NK-92 treated with Interleukin-12 subunit alpha and Interleukin-12 subunit beta, amount 100 ng/mL, for 24 hours (cell line): ENCODE measurements around the gene TMEM44.
"Not testable (repeated sequence)": the region's sequence is repeated elsewhere in the genome, so short reads cannot be mapped to it uniquely, and the experiment has no call there.

Experiments
- DNase-seq: peaks from one replicate; lab custom pipeline; 2025; lab: John Stamatoyannopoulos, UW

Gene TMEM44

GRCh38 chr3:194609601-194610000 lies 23.6 kb downstream of the TMEM44 start:
- no peak for DNase-seq

DNA sequence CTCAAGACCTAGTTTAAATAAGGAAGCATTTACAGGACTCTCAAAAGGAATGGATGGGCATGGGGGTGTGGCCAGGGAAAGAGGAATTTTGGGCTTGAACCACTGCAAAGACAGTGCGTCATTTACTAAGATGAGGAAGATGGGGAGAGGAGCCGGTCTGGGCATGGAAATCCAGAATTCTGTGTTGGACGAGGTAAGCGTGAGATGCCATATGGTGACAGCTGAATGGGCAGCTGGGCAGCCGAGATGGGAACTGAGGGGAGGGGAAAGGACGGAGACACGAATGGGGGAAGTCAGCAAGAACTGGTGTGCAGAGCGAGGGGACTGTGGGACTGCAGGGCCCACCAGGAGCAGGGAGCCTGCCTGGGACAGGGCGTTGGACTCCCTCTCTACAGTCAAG lies 24.2 kb downstream of the TMEM44 start:
- no peak for DNase-seq

DNA sequence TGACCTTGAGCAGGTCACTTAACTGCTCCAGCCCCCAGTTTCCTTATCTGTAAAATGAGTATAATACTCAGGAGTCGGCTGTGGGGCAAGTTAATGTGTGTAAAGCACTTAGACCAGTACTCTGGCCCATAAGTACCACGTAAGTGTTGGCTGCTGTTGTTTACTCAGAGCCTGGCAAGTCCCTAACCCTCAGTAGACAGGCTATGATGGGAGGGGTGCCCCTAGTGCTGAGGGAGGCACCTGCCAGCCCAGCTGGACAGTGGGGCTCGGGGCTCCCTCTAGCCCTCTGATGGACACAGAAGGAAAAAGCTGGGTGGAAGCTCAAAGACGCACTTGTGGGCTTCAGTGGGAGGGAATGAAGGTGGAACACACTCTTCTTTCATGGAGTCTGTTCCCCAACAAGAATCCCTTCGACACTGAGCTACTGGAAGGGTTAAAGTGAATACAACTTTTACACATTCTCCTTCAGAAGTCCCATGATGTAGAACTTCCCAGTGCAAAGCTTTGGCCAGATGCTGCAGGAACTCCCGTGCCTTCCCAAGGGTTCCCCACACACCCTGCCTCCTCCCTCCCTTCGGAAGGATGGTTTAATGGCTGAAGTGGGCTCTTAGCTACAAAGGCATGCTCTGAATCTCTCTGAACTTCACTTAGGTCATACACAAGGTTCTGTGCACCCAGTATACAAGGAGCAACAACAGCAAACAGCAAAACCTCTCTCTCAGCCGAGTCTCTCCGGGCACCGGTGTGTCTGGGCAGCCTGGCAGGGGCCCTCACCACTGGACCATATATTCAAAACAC lies 25.4 kb downstream of the TMEM44 start:
- no peak for DNase-seq

DNA sequence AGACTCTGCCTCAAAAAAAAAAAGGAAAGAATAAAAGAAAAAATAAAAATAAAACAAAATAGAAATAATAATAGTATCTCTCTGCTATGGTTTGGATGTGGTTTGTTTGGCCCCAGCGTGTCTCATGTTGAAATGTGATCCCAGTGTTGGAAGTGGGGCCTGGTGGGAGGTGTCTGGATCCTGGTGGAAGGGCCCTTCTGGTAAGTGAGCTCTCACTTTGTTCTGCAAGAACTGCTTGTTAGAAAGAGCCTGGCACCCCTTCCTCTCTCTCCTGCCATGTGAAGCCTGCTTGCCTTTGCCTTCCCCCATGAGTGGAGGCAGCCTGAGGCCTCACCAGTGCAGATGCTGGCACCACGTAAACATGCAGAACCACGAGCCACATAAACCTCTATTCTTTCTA lies 26.3 kb downstream of the TMEM44 start:
- no peak for DNase-seq

DNA sequence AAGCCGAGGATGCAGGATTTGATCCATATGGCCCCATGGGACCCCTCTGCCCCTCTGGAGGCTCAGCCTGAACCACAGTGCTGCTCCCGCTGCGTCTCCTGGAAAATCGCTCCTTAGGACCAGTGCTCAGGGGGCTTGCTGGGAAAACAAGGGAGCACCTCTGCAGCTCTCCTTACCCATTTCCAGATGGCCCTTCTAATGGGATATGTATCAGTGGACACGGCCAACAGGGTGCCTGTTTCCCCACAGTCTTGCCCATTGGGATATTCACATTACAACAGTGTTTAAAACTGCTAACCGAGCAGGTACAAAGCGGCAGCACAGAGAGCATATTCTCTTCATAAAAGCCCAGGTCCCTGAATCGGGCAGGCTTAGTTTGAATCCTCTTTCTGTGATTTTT lies 27.1 kb downstream of the TMEM44 start:
- DNase-seq = no peak

DNA sequence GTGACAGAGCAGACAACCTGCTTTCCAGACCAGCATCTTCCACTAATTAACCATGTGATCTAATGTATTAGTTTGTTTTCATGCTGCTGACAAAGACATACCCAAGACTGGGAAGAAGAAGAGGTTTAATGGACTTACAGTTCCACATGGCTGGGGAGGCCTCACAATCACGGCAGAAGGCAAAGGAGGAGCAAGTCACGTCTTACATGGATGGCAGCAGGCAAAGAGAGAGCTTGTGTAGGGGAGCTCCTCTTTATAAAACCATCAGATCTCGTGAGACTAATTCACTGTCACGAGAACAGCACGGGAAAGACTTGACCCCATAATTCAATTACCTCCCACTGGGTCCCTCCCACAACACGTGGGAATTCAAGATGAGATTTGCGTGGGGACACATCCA lies 27.9 kb downstream of the TMEM44 start:
- not testable (repeated sequence) for DNase-seq

GRCh38 chr3:194604837-194605236 lies 28.4 kb downstream of the TMEM44 start:
- no peak for DNase-seq

GRCh38 chr3:194604126-194604525 lies 29.1 kb downstream of the TMEM44 start:
- no peak for DNase-seq

- DNase-seq = no peak
Measured at GRCh38 chr3:194602669-194603171, 30.5 kb downstream of the TMEM44 start.

DNA sequence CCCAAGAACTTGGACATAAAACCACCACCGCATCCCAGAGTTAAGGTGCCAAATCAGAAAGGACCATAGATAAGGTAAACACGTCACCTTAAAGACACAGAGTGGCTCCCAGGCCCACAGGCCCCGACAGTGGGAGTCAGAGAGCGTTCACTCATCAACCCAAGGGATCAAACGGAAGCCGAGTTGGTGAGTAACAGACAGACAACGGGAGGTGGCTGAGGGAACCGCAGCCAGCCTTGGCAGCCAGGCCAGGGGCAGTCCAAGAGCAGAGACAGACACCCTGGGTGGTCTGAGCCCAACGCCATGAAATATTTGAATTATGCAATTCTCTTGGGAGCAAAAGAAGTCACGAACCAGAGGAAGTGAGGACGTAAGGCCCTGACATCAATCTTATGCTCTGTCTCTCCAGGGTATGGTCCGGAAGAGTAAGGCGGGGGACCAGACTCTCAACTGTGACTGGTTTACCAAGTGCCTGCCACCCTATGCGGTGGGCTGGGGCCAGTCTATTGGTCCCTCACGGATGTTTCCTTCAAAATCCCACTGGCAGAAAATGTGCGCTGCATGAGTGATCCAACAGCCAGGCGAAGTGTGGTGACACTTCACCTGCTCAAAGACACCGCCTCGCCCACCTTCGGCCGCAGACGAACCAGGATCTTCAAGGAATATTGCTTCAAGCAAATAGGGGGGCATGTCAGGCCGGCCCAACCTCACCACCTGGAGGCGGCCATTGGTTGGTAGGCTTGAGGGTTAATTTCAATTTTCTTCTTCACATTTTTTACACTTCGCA lies 34.3 kb downstream of the TMEM44 start:
- DNase-seq = no peak

DNA sequence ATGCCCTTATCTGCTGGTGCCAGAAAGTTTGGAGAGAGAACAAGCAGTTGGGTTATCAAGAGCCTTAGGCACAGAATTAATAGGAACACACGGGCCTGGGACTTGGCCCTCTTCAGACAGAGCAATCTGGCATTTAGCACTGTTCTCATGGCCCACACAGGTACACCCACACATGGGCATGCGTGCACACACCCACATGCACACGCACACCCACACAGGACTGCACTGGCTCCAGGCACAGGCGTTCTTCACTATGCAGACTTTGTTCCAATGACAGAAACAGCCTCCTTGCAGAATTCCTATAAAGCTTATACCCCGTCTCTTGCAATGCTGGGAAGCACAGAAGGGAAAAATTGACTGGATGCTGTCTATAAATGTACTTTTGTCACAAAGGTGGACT lies 36.3 kb downstream of the TMEM44 start:
- DNase-seq = no peak

DNA sequence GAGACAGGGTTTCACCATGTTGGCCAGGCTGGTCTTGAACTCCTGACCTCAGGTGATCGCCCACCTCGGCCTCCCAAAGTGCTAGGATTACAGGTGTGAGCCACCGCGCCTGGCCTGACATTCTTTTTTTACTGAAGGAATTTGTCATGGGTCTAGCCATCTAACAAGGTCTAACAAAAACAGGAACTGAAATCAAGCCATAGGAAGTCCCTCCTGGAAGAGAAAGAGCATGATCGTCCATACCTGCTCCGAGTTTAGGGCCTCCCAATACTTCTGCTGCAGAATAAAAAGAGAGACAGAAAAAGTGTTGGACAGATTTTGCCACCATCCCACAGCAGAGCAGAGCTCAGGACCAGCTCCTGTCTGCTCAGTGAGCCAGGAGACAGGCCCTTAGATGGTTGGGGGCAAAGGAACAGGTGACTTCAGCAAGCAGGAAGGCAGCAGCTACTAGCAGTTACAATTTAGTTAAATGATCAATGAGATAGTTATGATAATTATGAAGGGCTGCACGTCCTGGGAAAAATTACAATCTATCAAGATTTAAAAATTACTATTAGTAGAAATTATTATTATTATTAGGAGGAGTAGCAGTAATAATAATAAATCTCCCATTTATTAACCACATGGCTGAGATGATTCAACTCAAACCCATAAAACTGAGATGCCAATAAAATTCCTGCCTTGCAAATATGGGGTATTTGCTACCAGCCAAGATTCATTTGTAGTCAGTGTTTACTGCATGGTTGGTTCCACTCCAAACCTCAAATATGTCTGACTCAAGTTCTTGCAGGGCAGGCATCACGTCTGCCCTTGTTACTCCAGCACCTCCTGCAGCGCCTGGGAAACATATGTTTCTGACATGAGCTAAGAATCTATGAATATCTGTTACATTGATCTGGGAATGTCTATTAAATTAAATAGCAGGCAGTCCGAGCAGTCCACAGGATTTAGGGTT lies 40.1 kb downstream of the TMEM44 start:
- DNase-seq = no peak

- no peak for DNase-seq
Measured at GRCh38 chr3:194588741-194589140, 44.5 kb downstream of the TMEM44 start.

GRCh38 chr3:194588236-194588635 lies 45.0 kb downstream of the TMEM44 start:
- no peak for DNase-seq

- DNase-seq = no peak
Measured at GRCh38 chr3:194587438-194587931, 45.7 kb downstream of the TMEM44 start.

DNA sequence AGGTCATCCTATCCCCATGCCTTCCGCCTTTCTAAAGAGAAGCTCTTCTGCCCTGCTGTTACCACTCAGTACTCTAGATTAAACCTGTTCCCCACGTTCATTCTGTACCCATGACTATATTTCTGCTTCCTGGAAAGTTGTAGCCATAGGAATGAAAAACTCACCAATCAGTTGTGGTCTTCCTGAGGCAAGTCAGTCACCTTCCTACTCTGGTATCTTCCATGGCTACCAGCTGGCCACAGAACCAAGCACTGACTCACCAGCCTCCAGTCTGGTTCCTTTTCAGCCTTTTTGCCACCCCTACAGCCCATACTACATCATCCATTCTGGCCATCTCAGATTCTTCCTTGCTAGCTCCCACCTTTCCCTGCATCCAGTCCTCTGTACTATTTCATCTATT lies 46.4 kb downstream of the TMEM44 start:
- no peak for DNase-seq

GRCh38 chr3:194585880-194586281 lies 47.3 kb downstream of the TMEM44 start:
- DNase-seq = no peak

DNA sequence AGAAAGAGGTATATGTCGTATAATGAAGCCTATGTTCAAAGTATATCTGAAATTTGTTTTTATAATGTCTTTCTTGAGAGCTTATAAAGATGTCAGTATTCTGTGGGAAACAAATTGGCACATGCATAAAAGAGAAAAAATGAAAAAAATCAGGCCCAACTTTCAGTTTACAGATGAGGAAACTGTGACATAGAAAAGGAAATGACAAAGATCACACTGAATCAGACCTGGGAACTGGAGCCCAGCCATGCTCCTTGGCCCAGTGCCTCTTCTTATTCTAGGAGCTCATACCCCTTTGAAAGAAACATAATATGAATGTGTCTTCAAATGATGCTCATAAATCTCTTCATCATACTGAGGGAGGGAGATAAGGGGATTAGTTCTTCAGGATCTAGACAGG lies 48.4 kb downstream of the TMEM44 start:
- DNase-seq = no peak

- no peak for DNase-seq
Measured at GRCh38 chr3:194584320-194584776, 48.9 kb downstream of the TMEM44 start.

GRCh38 chr3:194582196-194582905 lies 50.9 kb downstream of the TMEM44 start:
- no peak for DNase-seq

GRCh38 chr3:194579091-194579606 lies 54.1 kb downstream of the TMEM44 start:
- no peak for DNase-seq
